Mucosa of descending colon (tissue), 3 donors: ENCODE data around the gene PPM1L. TPM values are rescaled to one million over a fixed set of nuclear protein-coding genes. Genes with fewer than 3 reads are reported as not detected.

Experiments used
- ATAC-seq: fragments of 200-7000 bp; cut with Tn5 transposase; one replicate; pipeline ENCODE4 v1.9.1; 2020; ENCODE audit warnings: mild to moderate bottlenecking, moderate library complexity
- DNase-seq, 3 donors: peaks; one replicate each; pipeline ENCODE4 v3.0.0-alpha.2; 2020
- H3K36me3 ChIP-seq: fragments of 200-600 bp; one replicate; pipeline ENCODE4 v1.8.0; 2021; ENCODE audit warnings: low read depth, mild to moderate bottlenecking
- H3K4me1 ChIP-seq: fragments of 200-600 bp; one replicate; pipeline ENCODE4 v1.8.0; 2021; ENCODE audit warnings: low read depth, mild to moderate bottlenecking
- H3K4me3 ChIP-seq: fragments of 200-600 bp; one replicate; pipeline ENCODE4 v1.8.0; 2021; ENCODE audit warnings: mild to moderate bottlenecking
- H3K9me3 ChIP-seq: fragments of 200-600 bp; one replicate; pipeline ENCODE4 v1.8.0; 2021; ENCODE audit warnings: mild to moderate bottlenecking
- CTCF ChIP-seq: fragments of 200-600 bp; IDR thresholded peaks from one replicate; pipeline ENCODE4 v1.8.0; 2022; ENCODE audit warnings: antibody characterized with exemption, mild to moderate bottlenecking
- intact Hi-C, 2 donors: fragments of 100-400 bp; cut with DNase I in 1 of 2; cut with micrococcal nuclease in 1 of 2; formaldehyde crosslinking; loops; one replicate each; pipeline versions ENCODE4 v1.11.0 to v1.11.1; 2022; cut with DNase I, micrococcal nuclease
- total RNA-seq, 3 donors: library from RNA; stranded (reverse); fragmentation: NEBNext Ultra II Directional in 2 of 3; extraction: Animal tissue kit (Norgen Biotek cat#: 25700) in 2 of 3; gene quantifications; one replicate each; pipeline versions ENCODE4 v1.2.1 to v1.2.4, GENCODE V29; 2021 to 2023
- donor health status: DM: no; HTN: no; CAD: no; lungs with moderate emphysema.
- donor health status: DM: no; HTN: no; CAD: no.
- donor health status: DM: no; HTN: yes; CAD: no.

The PPM1L gene
- total RNA-seq, 3 donors from 2014 or later, result 16.2 to 47.9 (median 21.6) TPM

DNA sequence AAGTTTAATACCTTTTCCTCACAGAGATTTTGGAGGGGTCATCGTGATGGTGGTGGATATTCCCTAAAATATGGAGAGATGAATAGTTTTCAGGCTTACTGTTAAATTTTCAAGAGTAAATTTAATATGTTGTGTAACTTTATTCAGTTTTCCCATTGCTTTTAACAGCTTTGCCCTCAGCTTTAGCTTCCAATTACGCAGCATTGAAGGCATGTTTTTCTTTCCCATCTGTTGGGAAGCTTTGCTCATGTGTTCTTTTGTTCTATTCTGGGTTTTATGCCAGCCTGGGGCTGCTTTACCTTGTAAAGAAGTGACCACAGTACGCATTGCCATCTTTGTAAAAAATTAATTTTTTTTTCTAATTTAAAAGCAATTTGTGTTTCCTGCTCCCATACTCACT is 197.7 kb downstream of the PPM1L start:
- intact Hi-C loops, result no loop called here

GRCh38 chr3:160956785-160957184 is 200.8 kb downstream of the PPM1L start:
- DNase-seq (no peak), ATAC-seq (peak; percentile 11)
- no peak for TF ChIP-seq CTCF
- H3K4me1 ChIP-seq, result no peaks in the 10 kb centered on the region
- no peak overlapping the region for H3K4me3 ChIP-seq
- intact Hi-C loops, result no loop called here
- H3K9me3 ChIP-seq, result no peaks in the 10 kb centered on the region
- no peaks in the 10 kb centered on the region for H3K36me3 ChIP-seq

More for the DNA sequence above, 197.7 kb downstream of the PPM1L start:
- no peak for TF ChIP-seq CTCF
- Histone ChIP-seq H3K36me3 (no peaks in the 10 kb centered on the region), H3K4me1 (no peaks in the 10 kb centered on the region), H3K4me3 (no peak overlapping the region), H3K9me3 (no peaks in the 10 kb centered on the region)
- DNase-seq (no peak), ATAC-seq (no peak)

GRCh38 chr3:160960568-160960967 is 204.5 kb downstream of the PPM1L start:
- TF ChIP-seq CTCF, result no peak
- Histone ChIP-seq H3K36me3 (no peaks in the 10 kb centered on the region), H3K9me3 (no peaks in the 10 kb centered on the region), H3K4me3 (no peak overlapping the region), H3K4me1 (no peaks in the 10 kb centered on the region)
- ATAC-seq, result no peak
- no peak for DNase-seq
- intact Hi-C loops, result no loop called here

DNA sequence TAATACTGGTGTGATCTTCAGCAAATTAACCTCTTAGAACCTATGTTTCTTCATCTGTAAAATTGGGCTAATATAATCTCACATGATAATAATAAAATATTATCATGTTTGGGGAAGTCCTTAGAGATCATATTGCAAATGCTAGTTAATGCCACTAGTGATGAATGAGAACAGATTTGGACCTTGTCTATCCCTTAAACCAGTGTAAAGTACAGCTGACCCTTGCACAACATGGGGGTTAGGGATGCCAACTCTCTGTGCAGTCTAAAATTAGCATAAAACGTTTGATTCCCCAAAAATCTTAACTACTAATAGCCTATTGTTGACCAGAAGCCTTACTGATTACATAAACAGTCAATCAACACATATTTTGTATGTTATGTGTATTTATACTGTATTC is 207.9 kb downstream of the PPM1L start:
- intact Hi-C loops, result no loop called here
- H3K4me1 ChIP-seq, result no peaks in the 10 kb centered on the region
- ATAC-seq, result no peak
- DNase-seq, result no peak
- no peaks in the 10 kb centered on the region for H3K36me3 ChIP-seq
- TF ChIP-seq CTCF, result no peak
- no peak overlapping the region for H3K4me3 ChIP-seq
- no peaks in the 10 kb centered on the region for H3K9me3 ChIP-seq

- H3K36me3 ChIP-seq, result no peaks in the 10 kb centered on the region
- ATAC-seq (no peak), DNase-seq (no peak)
- TF ChIP-seq CTCF, result no peak
- intact Hi-C loops, result no loop called here
- H3K4me1 ChIP-seq, result no peaks in the 10 kb centered on the region
- H3K9me3 ChIP-seq, result no peaks in the 10 kb centered on the region
- H3K4me3 ChIP-seq, result no peak overlapping the region
These were observed 212.7 kb downstream of the PPM1L start for GRCh38 chr3:160968761-160969160.
